Stimulated activated CD4-positive, alpha-beta T cell treated with anti-CD3 and anti-CD28 coated beads, TNF-alpha, amount 100 ng/mL, for 24 hours (primary cell): ENCODE measurements around the gene DEPDC1B.
"Not testable (repeated sequence)": the region's sequence is repeated elsewhere in the genome, so short reads cannot be mapped to it uniquely, and the experiment has no call there.

ENCODE experiments used
- DNase-seq, 3 experiments: peaks; one replicate each; pipeline ENCODE4 v3.0.0-alpha.2; 2020; ENCODE audit warnings: low read depth in 3 of 3

Gene DEPDC1B

GRCh38 chr5:60640901-60641300 lies 59.1 kb downstream of the DEPDC1B start:
- no peak for DNase-seq

DNA sequence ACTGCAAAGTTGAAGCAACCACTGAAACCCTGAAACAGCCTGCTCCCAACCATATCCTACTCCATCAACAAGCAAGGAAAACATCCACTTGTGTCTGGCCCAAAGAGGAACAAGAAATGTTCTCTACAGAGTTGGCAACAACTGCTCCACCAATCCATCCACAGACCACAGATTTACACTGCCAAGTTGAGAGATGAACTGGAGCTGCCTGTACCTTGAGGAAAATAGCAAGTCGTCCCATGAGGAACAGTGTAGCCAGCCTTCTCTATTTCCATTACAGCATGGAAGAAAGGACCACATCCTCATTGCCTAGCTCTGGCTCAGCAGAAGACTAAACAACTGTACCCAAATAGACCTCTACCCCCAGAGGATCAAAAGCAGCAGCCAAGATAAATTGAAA lies 60.4 kb downstream of the DEPDC1B start:
- no peak for DNase-seq

DNA sequence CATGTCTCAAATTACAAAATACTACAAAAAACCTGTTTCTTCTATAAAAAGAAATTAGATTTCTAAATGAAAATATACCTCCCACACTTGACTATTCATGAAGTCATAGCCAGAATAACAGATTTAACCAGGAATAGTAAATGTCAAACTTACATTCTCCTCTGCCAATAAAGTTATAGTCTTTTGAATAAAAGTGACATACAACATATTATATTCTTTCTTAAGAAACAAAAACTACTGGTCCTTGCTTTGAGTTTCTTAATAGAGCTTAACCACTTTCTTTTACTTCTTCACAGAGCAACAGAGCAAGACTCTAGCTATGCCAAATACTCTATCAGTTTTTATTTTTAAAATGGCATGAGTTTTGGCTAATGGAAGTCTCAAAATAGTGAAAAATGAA lies 61.7 kb downstream of the DEPDC1B start:
- no peak for DNase-seq

GRCh38 chr5:60636644-60637043 lies 63.3 kb downstream of the DEPDC1B start:
- no peak for DNase-seq

GRCh38 chr5:60636001-60636400 lies 64.0 kb downstream of the DEPDC1B start:
- no peak for DNase-seq

- no peak for DNase-seq
Observed at GRCh38 chr5:60634051-60634450, 65.9 kb downstream of the DEPDC1B start.

DNA sequence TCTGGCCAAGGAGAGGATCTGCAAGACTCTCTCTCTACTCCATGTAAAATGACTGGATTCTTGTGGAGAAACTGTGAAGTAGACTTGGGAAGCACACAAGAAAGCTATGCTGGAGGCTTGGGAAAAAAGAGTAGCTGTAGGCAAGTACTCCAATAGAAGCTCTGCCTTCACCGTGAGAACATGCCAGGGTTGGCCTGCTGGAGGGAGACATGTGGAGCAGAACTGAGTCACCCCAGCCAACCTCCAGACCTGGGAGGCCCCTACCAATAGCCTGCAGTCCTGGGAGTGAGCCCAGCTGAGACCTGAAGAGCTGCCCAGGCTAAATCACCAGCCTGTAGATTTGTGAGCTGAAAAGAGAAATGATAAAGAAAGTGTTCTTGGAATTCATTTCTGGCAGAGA lies 66.6 kb downstream of the DEPDC1B start:
- no peak for DNase-seq

- DNase-seq = no peak
Observed at GRCh38 chr5:60632153-60632552, 67.8 kb downstream of the DEPDC1B start.

GRCh38 chr5:60630836-60631235 lies 69.1 kb downstream of the DEPDC1B start:
- DNase-seq = no peak

DNA sequence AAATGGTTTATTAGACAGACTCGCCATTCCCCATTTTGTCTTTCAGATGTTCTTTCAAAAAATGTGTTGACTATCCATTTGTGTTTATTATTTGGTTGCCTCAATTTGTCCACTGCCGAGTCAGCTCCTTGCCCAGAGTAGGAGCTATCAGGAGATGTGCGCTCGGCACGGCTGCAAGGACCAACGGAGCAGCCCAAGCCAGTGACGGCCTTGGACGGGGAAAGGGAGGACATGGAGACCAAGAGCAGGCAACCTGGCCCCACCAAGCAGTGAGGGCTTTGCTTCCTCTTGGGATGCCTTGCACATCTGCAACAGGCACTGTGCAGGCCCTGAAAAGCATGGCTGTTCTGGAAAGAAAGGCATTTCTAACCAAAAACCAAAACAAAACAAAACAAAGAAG lies 69.8 kb downstream of the DEPDC1B start:
- DNase-seq = no peak

DNA sequence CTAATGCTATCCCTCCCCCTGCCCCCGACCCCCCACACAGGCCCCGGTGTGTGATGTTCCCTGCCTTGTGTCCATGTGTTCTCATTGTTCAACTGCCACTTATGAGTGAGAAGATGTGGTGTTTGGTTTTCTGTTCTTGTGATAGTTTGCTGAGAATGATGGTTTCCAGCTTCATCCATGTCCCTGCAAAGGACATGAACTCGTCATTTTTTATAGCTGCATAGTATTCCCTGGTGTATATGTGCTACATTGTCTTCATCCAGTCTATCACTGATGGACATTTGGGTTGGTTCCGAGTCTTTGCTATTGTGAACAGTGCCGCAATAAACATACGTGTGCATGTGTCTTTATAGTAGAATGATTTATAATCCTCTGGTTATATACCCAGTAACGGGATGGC lies 75.1 kb downstream of the DEPDC1B start:
- not testable (repeated sequence) for DNase-seq

GRCh38 chr5:60620752-60621151 lies 79.2 kb downstream of the DEPDC1B start:
- not testable (repeated sequence) for DNase-seq

DNA sequence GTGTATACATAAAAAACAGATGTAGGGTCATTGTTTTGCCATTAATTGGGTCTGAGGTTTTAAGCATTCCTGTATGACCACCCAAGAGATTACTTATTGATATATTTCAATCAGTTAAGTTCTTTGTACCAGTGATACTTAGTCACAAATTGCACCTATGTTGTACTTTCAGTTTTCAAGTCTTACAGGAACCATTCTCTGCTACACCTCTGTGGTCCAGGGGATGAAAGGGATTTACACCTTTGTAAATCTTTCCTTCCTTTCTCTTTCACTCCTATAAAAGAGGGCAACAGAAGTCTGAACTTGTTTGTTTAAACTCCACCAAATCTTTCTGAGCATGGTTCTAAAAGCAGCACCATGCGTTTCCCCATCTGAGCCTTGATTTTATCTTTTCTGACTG lies 86.1 kb downstream of the DEPDC1B start:
- DNase-seq = no peak

DNA sequence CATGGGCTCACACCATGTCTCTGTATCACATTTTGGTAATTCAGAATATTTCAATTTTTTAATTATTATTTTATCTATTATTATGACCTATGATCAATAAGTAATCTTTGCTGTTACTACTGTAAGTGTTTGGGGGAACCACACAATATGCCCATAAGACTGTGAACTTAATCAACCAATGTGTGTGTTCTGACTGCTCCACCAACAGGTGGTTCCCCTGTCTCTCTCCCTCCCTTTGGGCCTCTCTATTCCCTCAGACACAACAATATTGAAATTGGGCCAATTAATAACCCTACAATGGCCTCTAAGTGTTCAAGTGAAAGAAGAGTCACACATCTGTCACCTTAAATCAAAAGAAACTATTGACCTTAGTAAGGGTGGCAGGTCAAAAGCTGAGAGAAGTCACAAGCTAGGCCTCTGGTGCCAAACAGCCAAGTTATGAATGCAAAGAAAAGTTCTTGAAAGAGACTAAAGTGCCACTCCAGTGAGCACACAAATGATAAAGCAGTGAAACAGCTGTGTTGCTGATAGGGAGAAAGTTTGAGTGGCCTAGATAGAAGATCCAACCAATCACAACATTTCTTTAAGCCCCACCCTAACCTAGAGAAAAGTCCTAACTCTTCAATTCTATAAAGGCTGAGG lies 88.7 kb downstream of the DEPDC1B start:
- no peak for DNase-seq

- no peak for DNase-seq
Observed at GRCh38 chr5:60604771-60605170, 95.2 kb downstream of the DEPDC1B start.

DNA sequence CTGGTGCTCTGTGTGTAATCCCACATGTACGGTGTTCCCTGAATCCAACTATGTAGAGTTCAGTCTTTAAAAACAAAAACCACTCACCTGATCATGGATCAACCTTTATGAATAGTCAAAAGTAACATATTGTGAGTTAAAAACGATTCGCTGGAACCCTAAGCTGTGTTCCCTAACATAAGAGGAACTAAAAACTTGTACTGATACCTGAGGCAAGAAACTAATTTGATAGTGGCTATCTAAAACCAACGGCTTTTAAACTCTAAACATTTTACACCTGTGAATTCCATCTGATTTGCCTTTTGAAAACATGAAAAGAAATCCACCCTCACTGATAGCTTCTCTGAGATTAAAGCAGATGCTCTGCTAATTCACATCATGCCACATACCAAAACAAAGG lies 101.5 kb downstream of the DEPDC1B start:
- no peak for DNase-seq

GRCh38 chr5:60597572-60598320 lies 102.2 kb downstream of the DEPDC1B start:
- no peak for DNase-seq

DNA sequence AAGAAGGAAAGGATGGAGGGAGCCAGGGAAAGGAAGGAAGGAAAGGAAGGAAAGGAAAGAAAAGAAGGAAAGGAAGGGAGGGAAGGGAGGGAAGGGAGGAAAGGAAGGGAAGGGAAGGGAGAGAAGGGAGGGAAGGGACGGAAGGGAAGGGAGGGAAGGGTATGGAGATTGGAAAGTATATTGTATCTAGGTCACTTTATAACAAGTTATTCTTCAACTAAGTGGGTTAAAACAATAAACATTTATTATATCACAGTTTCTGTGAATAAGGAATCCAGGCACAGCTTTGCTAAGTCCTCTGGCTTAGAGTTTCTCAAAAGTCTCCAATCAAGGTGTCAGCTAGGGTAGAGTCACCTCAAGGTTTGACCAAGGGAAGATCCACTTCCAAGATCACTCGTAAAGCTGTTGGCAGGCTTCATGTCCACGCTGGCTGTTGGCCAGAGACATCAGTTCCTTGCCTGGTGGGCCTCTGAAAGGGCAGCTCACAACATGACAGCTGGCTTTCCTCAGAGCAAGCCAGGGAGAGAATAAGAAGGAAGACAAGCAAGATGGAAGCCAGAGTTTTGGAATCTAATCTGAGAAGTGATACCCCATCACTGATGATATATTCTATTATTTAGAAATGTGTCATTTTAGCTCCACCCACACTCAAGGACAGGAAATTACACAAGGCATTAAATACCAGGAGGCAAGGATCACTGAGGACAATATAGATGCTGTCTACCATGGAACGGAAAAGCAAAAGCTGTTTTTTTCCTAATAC lies 105.1 kb downstream of the DEPDC1B start:
- DNase-seq = no peak

GRCh38 chr5:60590172-60590571 lies 109.8 kb downstream of the DEPDC1B start:
- DNase-seq = no peak

GRCh38 chr5:60587312-60587711 lies 112.7 kb downstream of the DEPDC1B start:
- DNase-seq = not testable (repeated sequence)

GRCh38 chr5:60586307-60586901 lies 113.6 kb downstream of the DEPDC1B start:
- DNase-seq = no peak

DNA sequence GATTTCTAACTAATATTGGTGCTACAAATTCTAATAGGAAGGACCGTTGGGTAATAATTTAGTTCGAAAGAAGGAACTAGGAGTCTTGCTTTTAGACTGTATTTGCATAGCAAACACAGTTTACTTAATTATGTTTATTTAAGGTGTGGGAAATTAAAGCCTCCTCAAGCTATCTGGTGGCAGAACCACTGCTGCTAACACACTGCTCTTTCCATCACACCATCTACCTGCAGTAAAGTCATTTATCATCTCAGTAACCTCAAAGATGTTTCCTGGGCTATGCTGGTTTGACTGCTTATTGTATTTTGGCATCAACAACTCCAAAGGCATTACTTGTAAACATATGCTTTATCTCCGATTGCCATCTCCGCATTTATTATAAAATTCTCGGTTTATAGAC lies 114.3 kb downstream of the DEPDC1B start:
- no peak for DNase-seq
